RWPE2 (cell line): ENCODE measurements around the gene XCR1.

Experiments used
- ATAC-seq: fragments of 200-7000 bp; cut with Tn5 transposase; 3 replicates; pipeline ENCODE4 v1.9.1; 2021; ENCODE audit warnings: low read depth
- DNase-seq: peaks from one replicate; pipeline ENCODE4 v3.0.0-alpha.2; 2020; ENCODE audit warnings: low spot score
- H3K27ac ChIP-seq: fragments of 450-650 bp; 2 replicates; pipeline ENCODE4 v1.5.1; 2017; ENCODE audit warnings: mild to moderate bottlenecking; ENCODE audit not compliant: poor library complexity, severe bottlenecking
- H3K27me3 ChIP-seq: fragments of 250-450 bp; sonication (Bioruptor Pico); 2 replicates; pipeline ENCODE4 v1.5.1; 2021; ENCODE audit warnings: mild to moderate bottlenecking, moderate library complexity; ENCODE audit not compliant: insufficient read depth, poor library complexity, severe bottlenecking
- H3K36me3 ChIP-seq: fragments of 250-450 bp; sonication (Bioruptor Pico); 2 replicates; pipeline ENCODE4 v1.5.1; 2020; ENCODE audit warnings: low read depth, mild to moderate bottlenecking, moderate library complexity
- H3K4me1 ChIP-seq: fragments of 250-450 bp; sonication (Bioruptor Pico); 2 replicates; pipeline ENCODE4 v1.5.1; 2021; ENCODE audit warnings: mild to moderate bottlenecking, moderate library complexity; ENCODE audit not compliant: insufficient read depth, poor library complexity, severe bottlenecking
- H3K4me3 ChIP-seq: fragments of 250-450 bp; sonication (Bioruptor Pico); 2 replicates; pipeline ENCODE4 v1.5.1; 2021; ENCODE audit warnings: mild to moderate bottlenecking, moderate library complexity; ENCODE audit not compliant: severe bottlenecking
- H3K9me3 ChIP-seq: fragments of 250-450 bp; sonication (Bioruptor Pico); 2 replicates; pipeline ENCODE4 v1.5.1; 2021; ENCODE audit warnings: mild to moderate bottlenecking, moderate library complexity; ENCODE audit not compliant: severe bottlenecking
- TF ChIP-seq, protein P1 (sequence below): fragments of 450-650 bp; IDR thresholded peaks from one replicate; pipeline ENCODE4 v1.5.1; 2017; ENCODE audit warnings: mild to moderate bottlenecking, moderate library complexity; ENCODE audit not compliant: poor library complexity, severe bottlenecking

XCR1 gene

GRCh38 chr3:46070595-46071093, 43.4 kb upstream of the XCR1 start:
- no peaks in the 10 kb centered on the region for H3K9me3 ChIP-seq
- H3K4me1 ChIP-seq = no peaks in the 10 kb centered on the region
- TF ChIP-seq, protein P1, sequence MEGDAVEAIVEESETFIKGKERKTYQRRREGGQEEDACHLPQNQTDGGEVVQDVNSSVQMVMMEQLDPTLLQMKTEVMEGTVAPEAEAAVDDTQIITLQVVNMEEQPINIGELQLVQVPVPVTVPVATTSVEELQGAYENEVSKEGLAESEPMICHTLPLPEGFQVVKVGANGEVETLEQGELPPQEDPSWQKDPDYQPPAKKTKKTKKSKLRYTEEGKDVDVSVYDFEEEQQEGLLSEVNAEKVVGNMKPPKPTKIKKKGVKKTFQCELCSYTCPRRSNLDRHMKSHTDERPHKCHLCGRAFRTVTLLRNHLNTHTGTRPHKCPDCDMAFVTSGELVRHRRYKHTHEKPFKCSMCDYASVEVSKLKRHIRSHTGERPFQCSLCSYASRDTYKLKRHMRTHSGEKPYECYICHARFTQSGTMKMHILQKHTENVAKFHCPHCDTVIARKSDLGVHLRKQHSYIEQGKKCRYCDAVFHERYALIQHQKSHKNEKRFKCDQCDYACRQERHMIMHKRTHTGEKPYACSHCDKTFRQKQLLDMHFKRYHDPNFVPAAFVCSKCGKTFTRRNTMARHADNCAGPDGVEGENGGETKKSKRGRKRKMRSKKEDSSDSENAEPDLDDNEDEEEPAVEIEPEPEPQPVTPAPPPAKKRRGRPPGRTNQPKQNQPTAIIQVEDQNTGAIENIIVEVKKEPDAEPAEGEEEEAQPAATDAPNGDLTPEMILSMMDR = no peak
- no peak overlapping the region for H3K27ac ChIP-seq
- DNase-seq (no peak), ATAC-seq (no peak)
- peaks cover 22% of the 10 kb centered on the region for H3K27me3 ChIP-seq
- no peaks in the 10 kb centered on the region for H3K36me3 ChIP-seq
- H3K4me3 ChIP-seq = no peak overlapping the region

- Histone ChIP-seq H3K4me1 (no peaks in the 10 kb centered on the region), H3K27me3 (peaks cover 22% of the 10 kb centered on the region), H3K27ac (no peak overlapping the region), H3K36me3 (no peaks in the 10 kb centered on the region), H3K4me3 (no peak overlapping the region), H3K9me3 (no peaks in the 10 kb centered on the region)
- ATAC-seq (no peak), DNase-seq (no peak)
- TF ChIP-seq, protein P1 = no peak
Observed at GRCh38 chr3:46068501-46068900, 41.2 kb upstream of the XCR1 start.

GRCh38 chr3:46067401-46067800, 40.1 kb upstream of the XCR1 start:
- Histone ChIP-seq H3K36me3 (no peaks in the 10 kb centered on the region), H3K9me3 (no peaks in the 10 kb centered on the region), H3K4me3 (no peak overlapping the region), H3K27ac (no peak overlapping the region), H3K4me1 (no peaks in the 10 kb centered on the region), H3K27me3 (peaks cover 22% of the 10 kb centered on the region)
- no peak for ATAC-seq
- TF ChIP-seq, protein P1 = no peak
- no peak for DNase-seq

DNA sequence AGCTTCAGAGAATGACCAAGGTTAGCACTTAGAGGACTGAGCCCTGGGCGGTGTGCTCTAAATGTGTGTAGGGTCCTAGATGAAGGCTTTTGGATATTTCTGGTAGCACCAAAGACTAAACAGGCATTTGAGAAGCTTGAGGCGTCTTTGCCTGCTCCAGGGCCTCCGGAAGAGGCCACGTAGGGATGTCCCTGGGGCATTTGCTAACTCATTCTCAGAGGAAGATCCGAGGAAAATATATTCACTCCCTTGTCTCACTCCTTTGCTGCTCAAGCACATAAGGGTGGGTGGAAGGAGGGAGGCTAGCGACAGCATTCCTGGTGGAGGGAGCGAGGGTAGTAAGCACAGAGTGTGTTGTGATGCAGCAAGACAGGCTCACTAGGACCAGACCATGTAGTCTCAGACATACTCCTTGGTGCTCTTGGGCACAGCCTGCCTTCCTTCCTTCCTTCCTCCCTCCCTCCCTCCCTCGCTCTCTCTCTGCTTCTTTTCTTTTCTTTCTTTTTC, 38.5 kb upstream of the XCR1 start:
- no peaks in the 10 kb centered on the region for H3K36me3 ChIP-seq
- no peak overlapping the region for H3K27ac ChIP-seq
- H3K9me3 ChIP-seq = no peaks in the 10 kb centered on the region
- H3K27me3 ChIP-seq = peaks cover 21% of the 10 kb centered on the region
- H3K4me1 ChIP-seq = no peaks in the 10 kb centered on the region
- no peak for DNase-seq
- H3K4me3 ChIP-seq = no peak overlapping the region
- TF ChIP-seq, protein P1 = no peak
- ATAC-seq = no peak

- DNase-seq = no peak
- Histone ChIP-seq H3K27ac (no peak overlapping the region), H3K4me3 (no peak overlapping the region)
Observed at GRCh38 chr3:46065294-46065705, 38.0 kb upstream of the XCR1 start.

More at GRCh38 chr3:46065294-46065705, 38.0 kb upstream of the XCR1 start:
- Histone ChIP-seq H3K36me3 (no peaks in the 10 kb centered on the region), H3K4me1 (no peaks in the 10 kb centered on the region), H3K9me3 (no peaks in the 10 kb centered on the region), H3K27me3 (peaks cover 16% of the 10 kb centered on the region)
- TF ChIP-seq, protein P1 = no peak
- ATAC-seq = peak; percentile 73
